HepG2 (cell line): ENCODE data around the gene NDUFS7.

Experiments used
- EZH2 ChIP-seq: conservative IDR thresholded peaks from 2 replicates; pipeline ENCODE4 v1.6.1; 2012; ENCODE audit warnings: mild to moderate bottlenecking, low read depth, low read length, moderate library complexity
- FOSL2 ChIP-seq: sonication (generic); formaldehyde crosslinking; IDR thresholded peaks from 2 replicates; pipeline ENCODE4 v1.4.0; 2020; ENCODE audit warnings: missing genetic modification reagents
- FOXP1 ChIP-seq, 2 experiments: fragments of 450-650 bp in 1 of 2; IDR thresholded peaks; 2 replicates each; pipeline ENCODE4 v1.6.1; 2017 to 2018; ENCODE audit warnings: antibody characterized with exemption in 1 of 2
- MYC ChIP-seq: sonication (generic); formaldehyde crosslinking; IDR thresholded peaks from 2 replicates; pipeline ENCODE4 v1.9.0; 2021; ENCODE audit warnings: missing genetic modification reagents, borderline replicate concordance
- TCF7 ChIP-seq: sonication (generic); IDR thresholded peaks from 2 replicates; pipeline ENCODE4 v1.6.1; 2016; ENCODE audit warnings: antibody characterized with exemption, low read depth
- ZNF747 ChIP-seq: sonication (generic); formaldehyde crosslinking; IDR thresholded peaks from 2 replicates; pipeline ENCODE4 v1.8.1; 2023; ENCODE audit warnings: missing genetic modification reagents, mild to moderate bottlenecking, borderline replicate concordance
- TF ChIP-seq, protein P1 (sequence below): sonication (generic); formaldehyde crosslinking; IDR thresholded peaks from 2 replicates; pipeline ENCODE4 v1.4.0; 2020; ENCODE audit warnings: mild to moderate bottlenecking, missing genetic modification reagents

- TF ChIP-seq MYC (CRISPR knock-in tag) (no peak), FOSL2 (no peak), ZNF747 (CRISPR knock-in tag) (no peak), FOXP1 (IDR thresholded peaks at IDR 0.05) (no peak), FOXP1 (CRISPR knock-in tag; IDR thresholded peaks at IDR 0.05) (no peak), EZH2 (no peak), TCF7 (no peak)
- TF ChIP-seq, protein P1, sequence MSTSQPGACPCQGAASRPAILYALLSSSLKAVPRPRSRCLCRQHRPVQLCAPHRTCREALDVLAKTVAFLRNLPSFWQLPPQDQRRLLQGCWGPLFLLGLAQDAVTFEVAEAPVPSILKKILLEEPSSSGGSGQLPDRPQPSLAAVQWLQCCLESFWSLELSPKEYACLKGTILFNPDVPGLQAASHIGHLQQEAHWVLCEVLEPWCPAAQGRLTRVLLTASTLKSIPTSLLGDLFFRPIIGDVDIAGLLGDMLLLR, result no peak
Measured at GRCh38 chr19:1412323-1412923, 28.7 kb downstream of the NDUFS7 start.
